HG02970 (cell line): ENCODE results near the gene TIAM2.

Source experiments
- ATAC-seq: cut with Tn5 transposase; IDR thresholded peaks from one replicate; pipeline ENCODE4 v1.9.1; 2021; ENCODE audit warnings: mild to moderate bottlenecking, moderate library complexity, moderate number of reproducible peaks; ENCODE audit not compliant: unreplicated experiment, low FRiP score

The TIAM2 gene

DNA sequence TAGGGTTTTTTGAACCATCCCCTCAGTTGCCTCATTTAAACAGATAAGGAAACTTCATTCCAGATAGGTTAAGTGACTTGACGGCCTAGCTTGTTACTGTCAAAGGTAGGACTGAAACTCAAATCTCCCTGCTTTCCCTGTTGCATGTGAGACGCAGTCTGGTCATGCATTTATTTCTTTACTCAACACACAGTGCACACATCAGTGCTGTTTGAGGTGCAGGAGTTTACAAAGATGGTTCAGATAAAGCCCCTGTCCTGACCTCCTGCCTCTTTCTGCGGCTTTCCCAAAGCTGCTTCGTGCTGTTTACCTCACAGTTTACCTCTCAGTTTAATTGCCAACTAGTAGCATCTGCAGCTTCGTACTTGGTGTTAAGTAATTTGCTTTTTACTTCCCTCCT lies 26.6 kb downstream of the TIAM2 start:
- ATAC-seq, result no peak

DNA sequence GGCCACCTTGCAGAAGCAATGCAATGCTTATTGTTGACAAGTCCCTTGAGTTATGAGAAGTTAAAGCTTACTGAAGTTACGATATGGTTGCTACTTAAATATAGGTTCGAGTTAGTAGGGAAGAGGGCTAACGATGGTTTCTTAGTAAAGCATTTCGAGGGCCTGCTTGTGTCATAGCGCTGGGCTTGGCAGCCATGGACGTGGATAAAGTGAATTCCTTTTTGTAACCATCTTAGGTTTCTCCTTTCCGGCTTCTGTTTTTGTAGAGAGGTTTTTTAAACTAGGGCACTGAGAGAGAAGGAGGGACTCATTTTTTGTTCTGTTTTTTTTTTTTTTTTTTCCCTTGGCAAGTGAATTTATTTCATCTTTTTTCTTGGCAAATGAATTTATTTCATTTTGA lies 27.6 kb downstream of the TIAM2 start:
- ATAC-seq, result no peak

DNA sequence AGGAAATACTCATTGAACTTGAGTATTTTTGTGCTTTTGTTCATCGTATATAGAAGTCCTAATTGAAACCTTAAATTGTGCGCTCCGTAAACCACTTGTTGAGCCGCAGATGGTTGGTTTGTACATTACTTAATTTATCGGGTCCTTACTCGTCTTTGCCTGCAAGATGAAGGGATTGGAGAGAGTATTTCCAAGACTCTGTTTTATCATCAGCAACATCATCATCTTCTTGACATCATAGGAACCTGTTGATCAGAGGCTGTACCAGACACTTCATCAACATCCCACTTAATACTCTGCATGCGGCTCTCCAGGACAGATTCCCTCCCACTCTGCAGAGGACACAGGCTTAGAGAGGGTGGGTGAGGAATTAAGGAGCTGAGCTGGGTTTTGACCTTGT lies 28.6 kb downstream of the TIAM2 start:
- no peak for ATAC-seq

DNA sequence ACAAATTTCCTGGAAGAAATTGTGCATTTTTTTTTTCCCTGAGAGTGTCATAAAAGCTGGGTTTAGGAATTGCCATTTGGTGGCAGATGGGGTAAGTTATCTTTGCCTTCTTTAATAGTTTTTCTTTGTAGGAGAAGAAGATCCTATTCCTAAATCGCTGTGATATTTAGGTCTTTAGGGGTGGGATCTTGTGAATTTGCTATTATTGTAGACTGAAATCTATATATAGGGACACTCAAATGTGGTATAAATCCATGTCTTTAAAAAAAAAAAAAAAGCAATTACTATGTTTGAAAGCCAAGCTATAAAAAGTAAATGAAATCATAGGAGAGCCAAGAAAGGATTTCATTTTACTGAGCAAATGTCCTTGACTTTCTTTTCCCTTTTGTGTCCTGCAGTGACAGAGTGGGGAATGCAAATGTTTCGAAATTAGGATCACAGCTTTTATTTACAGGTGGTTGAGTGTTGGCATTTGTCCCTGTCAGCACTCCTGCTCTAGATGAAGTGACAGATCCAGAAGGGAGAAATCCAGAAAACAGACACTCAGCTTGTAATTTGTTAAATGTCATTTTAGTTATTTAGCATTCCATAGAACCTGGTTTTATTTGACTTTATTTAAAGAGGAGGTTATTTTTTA lies 29.4 kb downstream of the TIAM2 start:
- ATAC-seq, result no peak

DNA sequence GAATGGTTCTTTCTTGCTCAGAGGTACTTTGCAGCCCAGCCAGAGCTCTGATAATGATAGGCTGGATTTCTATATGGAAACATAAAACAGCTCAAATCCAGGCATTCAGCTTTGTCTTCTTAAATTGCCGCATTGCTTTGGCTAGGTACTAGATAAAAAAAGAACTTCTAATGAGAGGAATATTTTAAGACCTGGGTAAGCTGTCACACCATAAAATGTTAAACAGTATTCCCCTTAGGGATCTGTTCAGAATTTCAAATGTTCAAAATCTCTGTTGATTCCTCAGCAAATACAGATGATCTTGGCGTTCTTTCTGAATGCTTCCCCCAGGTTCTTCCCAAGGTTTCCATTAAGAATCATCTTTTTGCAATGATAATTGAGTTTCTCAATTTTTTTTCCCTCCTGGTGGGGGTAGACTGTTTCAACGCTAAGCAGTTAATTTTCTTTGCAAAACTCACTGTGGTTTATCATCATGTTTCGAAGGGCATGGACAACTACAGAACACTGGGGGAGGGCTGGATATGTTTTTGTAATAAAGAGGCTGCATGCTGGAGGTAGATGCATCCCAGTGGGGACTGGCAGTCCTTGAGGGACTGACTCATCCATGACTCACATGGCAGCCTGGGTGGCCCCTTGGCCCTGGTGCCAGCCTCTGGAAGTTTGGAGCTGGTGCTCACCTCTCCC lies 31.0 kb downstream of the TIAM2 start:
- ATAC-seq, result no peak

DNA sequence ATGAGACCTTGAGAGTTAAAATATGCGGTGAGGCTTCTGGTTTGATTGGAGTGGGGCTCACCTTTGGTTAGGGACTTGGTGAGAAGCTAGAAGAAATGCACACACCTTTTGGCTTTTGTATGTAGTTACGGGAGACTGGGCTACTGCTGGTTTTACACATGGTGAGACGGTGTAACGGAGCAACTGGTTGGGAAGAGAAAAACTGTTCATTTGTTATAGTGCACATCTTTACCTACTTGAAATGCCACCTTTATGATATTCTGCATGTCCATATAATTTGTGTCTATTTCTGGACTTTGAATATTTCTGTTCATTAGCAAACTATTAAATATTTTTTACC lies 31.6 kb downstream of the TIAM2 start:
- ATAC-seq, result no peak

DNA sequence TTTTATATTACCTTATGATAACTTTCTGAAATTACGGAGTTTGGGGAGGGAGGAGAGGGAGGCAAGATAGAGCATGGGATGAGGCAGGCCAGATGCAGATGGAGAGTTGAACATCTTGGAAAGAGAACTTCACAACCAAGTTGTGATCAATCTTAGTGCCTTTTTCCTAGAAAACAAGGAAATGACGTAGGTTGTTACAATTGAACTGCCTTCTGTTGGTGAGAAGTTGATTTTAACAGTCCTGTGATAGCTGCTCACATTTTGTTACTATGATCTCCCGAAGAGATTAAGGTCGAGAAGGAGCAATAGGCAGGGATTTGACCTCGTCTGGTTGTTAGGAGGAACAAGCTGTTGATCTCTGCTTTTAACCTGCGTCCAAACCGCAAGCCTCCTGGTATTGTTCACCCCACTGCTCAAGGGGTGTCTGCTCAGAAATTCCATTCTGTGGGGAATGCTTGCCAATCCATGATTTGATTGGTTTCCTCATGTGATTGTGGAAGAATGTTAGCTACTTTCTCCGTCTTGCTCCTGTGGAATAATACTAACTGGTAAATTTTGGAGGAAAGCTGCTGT lies 35.1 kb downstream of the TIAM2 start:
- no peak for ATAC-seq

DNA sequence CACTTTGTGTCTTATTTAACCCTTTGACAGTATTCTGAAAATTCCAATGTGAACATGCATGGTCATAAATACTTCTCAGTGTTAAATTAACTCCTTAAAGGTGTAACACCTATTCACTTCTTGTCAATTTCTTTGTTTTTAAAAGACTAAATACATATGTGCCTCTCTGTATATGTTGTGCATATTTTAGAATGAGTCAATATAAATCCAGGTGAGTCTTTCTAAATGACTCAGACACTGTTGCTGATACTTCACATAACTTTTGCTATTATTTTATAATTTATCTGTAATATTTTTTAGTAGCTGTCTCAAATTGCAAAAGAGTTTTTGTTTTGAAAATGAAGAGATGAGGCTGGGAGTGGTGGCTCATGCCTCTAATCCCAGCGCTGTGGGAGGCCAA lies 36.0 kb downstream of the TIAM2 start:
- no peak for ATAC-seq

DNA sequence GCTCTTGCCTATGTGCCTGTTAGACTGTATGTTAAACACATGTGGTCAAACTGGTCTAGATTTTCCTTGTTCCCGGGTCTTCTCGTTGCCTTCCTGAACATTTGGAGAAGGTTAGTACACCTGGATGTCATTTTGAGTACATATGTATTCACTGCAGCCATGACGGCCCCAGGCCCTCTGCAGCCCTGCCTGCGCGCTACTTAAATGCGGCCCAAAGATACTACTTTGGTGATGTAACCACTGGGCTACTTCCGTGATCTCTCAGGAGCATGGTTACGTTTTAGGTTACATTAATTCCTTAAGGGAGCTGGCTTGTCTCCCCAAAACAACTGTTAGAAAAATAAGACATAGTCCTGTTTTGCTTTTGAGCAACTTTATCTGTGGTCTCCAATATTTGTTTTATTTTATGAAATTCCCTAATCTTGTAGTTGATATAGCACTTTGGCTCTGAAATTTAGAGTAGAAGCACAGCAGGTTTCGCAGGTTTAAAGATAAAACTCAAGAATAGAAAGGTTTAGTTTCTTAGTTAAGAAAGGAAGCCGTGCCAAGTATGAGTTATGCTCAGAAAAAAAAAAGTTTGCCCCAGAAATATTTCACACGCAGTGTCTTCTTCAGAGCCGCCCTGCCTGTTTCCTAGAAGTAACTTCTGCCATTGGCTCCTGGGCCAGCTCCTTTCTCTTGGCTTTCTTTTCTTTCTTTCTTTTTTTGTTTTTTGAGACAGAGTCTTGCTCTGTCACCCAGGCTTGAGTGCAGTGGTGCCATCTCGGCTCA lies 38.1 kb downstream of the TIAM2 start:
- ATAC-seq, result no peak

DNA sequence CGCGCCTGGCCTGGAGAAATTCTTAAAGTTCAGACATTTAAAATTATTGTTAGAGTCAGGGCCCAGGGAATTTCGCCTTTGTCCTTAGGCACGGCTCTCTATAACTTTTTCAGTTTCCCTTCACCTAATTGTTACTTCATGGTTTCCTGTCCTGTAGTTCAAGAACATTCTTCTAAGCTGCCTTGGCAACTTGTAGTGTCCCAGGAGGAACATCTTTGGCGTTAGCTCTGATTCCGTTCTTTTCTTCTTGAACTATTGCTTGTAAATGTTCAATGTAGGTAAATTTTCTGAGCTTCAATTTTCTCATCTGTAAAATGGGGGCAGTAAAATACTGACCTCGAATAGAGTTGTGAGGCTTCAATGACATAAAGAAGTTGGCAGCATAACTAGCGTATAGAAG lies 41.8 kb downstream of the TIAM2 start:
- no peak for ATAC-seq

DNA sequence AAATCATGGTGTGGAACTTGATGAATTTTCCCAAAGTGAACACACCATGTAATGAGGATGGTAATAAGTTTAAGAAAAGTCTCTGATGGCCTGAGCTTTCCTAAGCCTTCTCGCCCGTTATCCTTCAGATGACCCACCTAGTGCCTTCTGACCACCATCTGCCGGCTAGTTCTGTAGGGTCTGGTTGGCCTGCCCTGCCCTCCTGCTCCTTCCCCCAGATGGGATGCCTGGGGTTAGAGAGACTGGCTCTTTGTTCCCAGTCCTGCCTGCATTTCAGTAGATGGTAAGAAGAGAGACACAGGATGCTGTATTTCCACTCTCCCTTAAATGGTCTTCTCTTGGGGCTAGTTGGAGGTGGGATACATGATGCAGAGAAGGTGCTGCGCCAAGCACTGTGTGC lies 43.0 kb downstream of the TIAM2 start:
- ATAC-seq, result no peak

DNA sequence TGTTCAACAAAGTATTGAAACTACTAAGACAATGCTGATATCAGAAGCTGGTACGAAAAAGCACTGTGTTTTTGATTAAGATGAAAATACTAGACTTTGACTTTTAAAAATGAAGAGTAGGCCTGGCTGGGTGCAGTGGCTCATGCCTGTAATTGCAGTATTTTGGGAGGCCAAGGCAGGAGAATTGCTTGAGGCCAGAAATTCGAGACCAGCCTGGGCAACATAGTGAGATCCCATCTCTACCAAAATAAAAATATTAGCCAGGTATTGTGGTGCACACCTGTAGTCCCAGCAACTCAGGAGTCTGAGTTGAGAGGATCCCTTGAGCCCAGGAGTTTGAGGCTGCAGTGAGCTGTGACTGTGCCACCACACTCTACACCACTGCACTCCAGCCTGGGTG lies 43.4 kb downstream of the TIAM2 start:
- no peak for ATAC-seq

DNA sequence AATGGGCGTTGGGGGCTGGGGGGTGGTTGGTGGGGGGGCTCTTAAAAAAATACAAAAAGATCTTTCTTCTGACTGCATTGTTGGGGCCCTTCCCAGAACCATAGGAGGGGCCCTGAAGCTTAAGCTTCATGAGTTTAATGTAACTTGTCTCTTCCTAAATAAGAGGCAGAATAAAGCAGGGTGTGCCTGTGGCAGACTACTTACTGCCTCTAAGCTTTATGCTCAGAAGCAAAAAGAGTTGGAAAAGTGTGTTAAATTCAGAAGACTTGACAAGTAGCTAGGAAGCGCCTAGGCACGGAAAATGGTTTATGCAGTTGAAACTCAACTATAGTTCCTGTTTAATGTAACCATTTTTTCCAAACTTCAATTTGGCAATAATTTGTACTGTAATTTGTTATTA lies 44.5 kb downstream of the TIAM2 start:
- ATAC-seq, result no peak

DNA sequence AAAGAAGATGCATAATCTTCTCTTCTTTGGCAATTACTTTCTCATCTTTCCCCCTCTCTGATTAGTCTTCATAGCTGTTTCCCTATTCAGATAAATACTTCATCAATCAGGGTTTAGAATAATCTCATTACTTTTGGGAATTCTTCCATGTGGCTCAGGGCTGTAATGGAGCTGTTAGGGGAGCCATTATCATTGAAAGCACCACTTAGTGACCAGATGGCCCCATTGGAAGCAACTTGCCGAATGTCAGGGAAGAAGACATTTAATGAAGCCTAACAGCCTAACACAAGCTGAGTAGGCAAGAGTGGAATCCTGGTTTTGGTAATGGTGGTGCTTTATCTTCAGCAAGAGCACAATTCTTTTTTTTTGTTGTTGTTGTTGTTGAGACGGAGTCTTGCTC lies 45.0 kb downstream of the TIAM2 start:
- no peak for ATAC-seq

DNA sequence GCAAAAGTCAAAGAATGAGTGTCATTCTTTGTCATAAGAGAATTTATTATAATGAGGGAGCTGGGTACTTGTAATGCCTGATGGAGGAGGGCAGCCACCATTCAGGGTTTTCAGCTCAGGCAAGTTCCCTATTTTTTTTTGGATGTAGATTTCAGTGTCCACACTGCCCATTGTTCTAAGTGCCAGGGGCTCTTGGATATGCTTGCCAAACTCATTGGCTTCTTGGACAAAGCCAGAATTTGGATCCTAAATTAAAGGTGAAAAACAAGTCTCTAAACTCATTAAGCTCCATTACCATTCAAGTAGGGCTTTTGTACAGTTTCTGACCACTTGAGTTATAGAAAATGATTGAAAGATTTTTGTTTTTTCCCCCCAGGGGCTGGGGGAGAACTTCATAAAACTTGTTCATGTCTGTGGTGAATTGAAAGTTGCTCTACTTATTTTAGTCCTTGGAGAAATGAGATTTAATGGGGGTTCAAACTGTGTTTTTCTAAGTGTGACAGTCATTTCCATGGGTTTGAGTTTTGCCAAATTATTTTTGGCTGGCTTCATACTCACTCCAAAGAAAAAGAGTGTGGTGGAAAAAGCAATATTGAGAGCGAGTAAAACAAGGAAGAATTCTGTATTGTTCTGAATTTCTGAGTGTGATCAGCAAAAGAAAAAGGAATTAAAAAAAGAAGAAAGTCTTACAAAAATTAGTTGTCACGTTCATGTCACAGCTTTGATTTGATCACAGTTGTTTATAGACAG lies 46.0 kb downstream of the TIAM2 start:
- ATAC-seq, result no peak

DNA sequence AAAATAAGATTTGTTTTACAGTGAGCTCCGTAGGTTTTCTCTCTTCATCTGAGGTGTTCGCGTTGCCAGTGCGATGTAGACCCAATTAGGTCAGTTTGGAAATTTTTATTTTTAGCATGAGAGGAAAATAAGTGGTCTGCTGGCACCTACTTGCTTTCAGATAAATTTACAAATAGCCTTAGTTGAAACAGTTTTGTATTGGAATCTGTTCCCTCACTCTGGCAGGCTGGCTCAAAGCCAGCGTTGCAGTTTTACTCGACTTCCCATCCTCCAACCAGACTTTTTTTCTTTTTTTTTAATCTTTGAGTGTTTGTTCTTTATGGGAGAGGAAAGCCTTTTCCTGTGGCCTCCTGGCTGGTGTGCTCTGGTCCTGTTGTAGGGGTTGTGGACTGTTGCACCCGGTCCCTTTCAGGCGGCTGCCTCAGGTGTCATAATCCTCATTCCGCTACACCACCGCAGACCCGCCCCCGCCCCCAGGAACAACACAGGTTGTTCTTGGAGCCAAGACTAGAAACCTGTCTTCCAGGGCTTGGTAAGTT lies 46.7 kb downstream of the TIAM2 start:
- ATAC-seq, result no peak

DNA sequence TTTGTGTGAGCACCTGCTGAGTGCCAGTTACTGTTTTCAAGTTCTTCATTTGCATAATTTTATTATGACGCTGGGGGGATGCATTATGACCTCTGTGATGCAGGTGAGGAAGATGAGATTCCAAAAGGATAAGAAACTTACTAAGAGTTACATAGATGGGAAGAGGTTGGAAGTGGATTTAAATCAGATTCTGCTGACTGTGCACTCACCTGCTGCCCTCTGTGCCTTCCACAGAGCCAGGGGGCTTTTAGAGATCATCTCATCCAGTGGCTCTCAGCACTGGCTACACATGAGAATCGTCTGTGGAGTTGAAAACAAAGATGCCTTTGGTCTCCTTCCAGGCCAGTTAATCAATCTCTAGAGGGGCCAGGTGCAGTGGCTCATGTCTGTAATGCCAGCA lies 47.9 kb downstream of the TIAM2 start:
- no peak for ATAC-seq

DNA sequence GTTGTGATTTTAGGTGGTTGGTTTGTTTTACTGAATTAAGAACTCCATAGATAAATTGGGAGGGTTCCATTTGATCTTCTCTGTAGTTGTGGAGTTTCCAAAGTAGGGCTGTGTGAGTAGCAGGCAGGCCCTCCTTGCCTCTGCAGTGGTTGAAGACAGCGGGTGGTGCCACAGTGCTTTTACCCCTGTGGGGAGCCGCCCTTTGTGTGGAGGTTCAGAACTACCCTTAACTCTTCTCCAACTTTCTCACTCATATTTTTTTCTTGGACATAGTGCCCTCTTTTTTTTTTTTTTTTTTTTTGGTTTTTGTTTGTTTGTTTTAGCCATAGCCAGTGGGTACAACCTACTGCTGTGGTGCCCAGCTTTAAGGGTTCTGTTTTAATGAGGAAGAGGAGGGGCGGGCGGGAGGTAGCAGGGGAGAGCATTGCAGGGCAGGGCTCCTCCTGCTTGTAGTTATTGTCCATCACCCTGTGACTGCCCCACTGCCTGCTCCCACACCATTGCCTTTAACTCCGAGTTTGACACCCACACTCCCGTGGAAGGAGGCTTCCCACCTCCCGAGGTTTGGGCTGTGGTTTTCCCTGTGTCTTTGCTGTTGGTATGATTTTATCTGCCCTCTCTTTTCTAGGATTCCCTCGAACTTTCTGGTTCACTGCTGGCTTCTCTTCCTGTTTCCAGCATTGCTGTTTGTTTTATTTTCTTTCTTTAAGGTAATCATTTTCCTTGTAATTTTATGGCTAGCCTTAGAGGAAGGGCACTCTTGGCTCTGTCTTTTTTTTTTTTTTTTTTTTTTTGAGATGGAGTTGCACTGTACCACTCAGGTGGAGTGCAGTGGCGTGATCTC lies 50.7 kb downstream of the TIAM2 start:
- ATAC-seq, result no peak

DNA sequence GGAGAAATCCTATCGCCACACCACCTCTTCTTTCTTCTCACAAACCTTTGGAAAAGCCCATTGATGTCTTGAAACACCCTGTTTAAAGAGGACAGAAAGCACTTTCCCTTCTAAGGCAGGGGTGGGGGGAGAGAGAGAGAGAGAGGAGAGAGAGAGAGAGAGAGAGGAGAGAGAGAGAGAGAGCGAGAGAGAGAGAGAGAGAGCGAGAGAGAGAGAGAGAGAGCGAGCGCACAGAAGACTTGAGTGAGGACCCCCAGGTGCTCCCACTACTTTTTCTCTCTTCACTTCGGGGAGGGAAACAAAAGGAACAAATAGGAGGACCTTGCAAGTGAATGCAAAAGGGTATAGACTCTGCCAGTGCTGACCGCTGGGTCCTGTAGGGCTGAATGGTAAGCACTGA lies 52.4 kb downstream of the TIAM2 start:
- ATAC-seq, result no peak

DNA sequence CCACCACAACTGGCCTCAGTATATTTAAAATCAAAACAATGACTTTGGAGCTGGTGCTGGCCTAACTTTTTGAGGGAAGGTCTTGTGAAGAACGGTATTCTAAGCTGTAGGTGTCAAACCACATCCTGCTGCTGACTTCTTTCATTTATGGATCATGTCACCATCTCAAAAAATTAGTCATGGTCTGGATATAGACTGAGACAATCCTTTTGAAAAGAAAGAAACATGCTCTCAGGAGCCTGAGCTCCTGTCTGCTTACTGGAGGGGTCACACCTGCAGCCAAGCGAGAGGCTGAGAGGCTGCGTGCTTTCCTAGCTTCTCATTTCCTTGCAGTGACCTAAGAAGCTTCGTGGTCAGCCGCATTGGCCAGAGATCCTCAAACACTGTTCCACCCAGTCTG lies 55.2 kb downstream of the TIAM2 start:
- ATAC-seq, result no peak
